ENCODE results near the gene OLIG2. TPM values are rescaled to one million over a fixed set of nuclear protein-coding genes. Genes with fewer than 3 reads are reported as not detected.
A peak's percentile ranks its signal among the peaks of the same experiment; 100 is the strongest.

OLIG2 gene
- total RNA-seq, 1 donor from 2014 or later: not detected

DNA sequence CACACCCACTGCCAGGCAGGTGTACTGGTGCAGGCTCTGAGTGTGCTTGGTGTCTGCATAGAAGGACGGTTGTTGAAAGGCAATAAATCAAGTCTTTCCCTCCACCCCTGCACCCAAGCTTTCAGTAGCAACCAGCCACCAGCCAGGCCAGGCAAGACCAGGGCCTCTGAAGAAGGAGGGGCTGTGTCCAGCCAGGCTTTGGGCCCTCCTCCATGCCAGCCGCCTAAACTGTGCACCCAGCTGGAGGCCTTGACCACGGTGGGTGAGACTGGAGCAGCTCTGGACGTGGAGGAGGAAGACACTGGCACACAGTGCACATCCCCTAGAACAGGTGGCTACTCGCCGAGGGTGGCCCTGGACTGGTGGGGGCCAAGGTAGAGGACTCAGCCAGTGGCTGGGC is 4.9 kb downstream of the OLIG2 start:
- no peak overlapping the region for H3K27ac ChIP-seq
- no peak for ATAC-seq
- no peak for TF ChIP-seq CTCF (IDR thresholded peaks at IDR 0.05)
- intact Hi-C loops (cut with DNase I): no loop called here
- H3K36me3 ChIP-seq: no peaks in the 10 kb centered on the region
- no peak for DNase-seq
- H3K9me3 ChIP-seq: no peaks in the 10 kb centered on the region
- peaks cover 35% of the 10 kb centered on the region for H3K4me1 ChIP-seq
- peaks cover 98% of the 10 kb centered on the region for H3K27me3 ChIP-seq (ENCODE audit: low read depth)
- no peak overlapping the region for H3K4me3 ChIP-seq

DNA sequence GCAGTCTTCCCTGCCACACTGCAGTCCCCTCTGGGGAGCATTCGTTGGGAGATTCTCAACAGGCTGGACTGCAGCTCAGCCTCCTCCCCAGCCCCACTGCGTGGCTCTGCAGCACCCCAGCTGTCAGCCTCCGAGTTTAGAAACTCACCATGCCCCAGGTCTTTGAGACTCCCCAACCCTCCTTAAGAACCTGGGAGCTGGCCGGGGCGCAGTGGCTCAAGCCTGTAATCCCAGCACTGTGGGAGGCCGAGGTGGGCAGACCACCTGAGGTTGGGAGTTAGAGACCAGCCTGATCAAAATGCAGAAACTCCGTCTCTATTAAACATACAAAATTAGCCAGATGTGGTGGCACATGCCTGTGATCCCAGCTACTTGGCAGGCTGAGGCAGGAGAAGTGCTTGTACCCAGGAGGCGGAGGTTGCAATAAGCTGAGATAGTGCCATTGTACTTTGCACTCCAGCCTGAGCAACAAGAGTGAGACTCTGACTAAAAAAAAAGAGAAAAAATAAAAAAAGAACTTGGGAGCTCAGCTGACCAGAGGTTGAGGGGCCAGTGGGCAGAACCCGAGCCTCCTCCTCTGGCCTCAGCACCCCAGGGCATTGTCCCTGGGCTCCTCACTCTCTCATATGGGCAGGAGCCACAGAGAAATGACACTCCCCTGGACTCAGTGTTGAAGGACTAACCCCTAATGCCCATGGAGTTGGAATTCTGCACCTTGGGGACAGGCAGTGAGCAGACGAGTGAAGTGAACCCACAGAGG is 5.6 kb downstream of the OLIG2 start:
- intact Hi-C loops (cut with DNase I): no loop called here
- no peaks in the 10 kb centered on the region for H3K36me3 ChIP-seq
- peaks cover 28% of the 10 kb centered on the region for H3K4me1 ChIP-seq
- no peak overlapping the region for H3K27ac ChIP-seq
- no peak for ATAC-seq
- TF ChIP-seq CTCF (IDR thresholded peaks at IDR 0.05): no peak
- H3K9me3 ChIP-seq: no peaks in the 10 kb centered on the region
- no peak for DNase-seq
- peaks cover 91% of the 10 kb centered on the region for H3K27me3 ChIP-seq (ENCODE audit: low read depth)
- H3K4me3 ChIP-seq: no peak overlapping the region

DNA sequence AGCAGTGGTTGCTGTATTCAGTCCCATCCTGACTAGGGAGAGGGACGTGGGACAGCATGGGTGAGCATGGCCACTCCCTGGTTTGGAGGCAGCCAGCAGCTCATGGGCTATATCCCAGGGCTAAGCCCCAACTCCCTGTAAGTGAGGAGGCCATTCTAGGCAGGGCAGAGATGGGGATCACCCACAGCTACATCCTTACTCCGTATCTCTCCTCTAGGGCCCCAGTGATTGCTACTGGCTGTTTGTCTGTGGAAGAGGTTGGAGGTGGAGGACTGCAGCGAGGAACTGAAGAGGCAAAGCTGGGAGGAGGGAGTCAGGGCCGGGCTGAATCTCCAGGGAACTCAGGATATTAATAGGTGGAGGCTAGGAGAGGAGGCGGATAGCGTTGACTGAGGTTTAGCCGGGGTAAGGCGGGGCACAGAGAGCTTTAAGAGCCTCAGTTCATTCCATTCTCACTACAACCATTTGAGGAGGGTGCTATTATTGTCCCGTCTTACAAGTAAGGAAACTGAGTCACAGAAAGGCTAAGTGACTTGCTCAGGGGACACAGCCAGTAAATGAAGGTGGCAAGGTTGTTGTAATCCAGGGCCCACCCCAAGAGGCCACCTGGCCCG is 6.8 kb downstream of the OLIG2 start:
- H3K4me3 ChIP-seq: no peak overlapping the region
- no peak for TF ChIP-seq CTCF (IDR thresholded peaks at IDR 0.05)
- peaks cover 79% of the 10 kb centered on the region for H3K27me3 ChIP-seq (ENCODE audit: low read depth)
- no peak overlapping the region for H3K27ac ChIP-seq
- no peaks in the 10 kb centered on the region for H3K36me3 ChIP-seq
- no peaks in the 10 kb centered on the region for H3K9me3 ChIP-seq
- DNase-seq: no peak
- H3K4me1 ChIP-seq: peaks cover 21% of the 10 kb centered on the region
- intact Hi-C loops (cut with DNase I): no loop called here
- ATAC-seq: no peak

- ATAC-seq (peak in 1 of 2 donors; percentile 20), DNase-seq (no peak)
- Histone ChIP-seq H3K9me3 (no peaks in the 10 kb centered on the region), H3K27ac (no peak overlapping the region), H3K36me3 (no peaks in the 10 kb centered on the region), H3K4me3 (no peak overlapping the region), H3K27me3 (ENCODE audit: low read depth) (peaks cover 71% of the 10 kb centered on the region), H3K4me1 (peaks cover 15% of the 10 kb centered on the region)
- intact Hi-C loops (cut with DNase I): no loop called here
- TF ChIP-seq CTCF (IDR thresholded peaks at IDR 0.05): no peak
These were observed 7.6 kb downstream of the OLIG2 start for GRCh38 chr21:33033094-33033951.

GRCh38 chr21:33033961-33034413 is 8.3 kb downstream of the OLIG2 start:
- ATAC-seq (no peak), DNase-seq (no peak)
- Histone ChIP-seq H3K4me1 (peaks cover 8% of the 10 kb centered on the region), H3K27ac (no peak overlapping the region), H3K4me3 (no peak overlapping the region), H3K36me3 (no peaks in the 10 kb centered on the region), H3K9me3 (no peaks in the 10 kb centered on the region), H3K27me3 (ENCODE audit: low read depth) (peaks cover 64% of the 10 kb centered on the region)
- no peak for TF ChIP-seq CTCF (IDR thresholded peaks at IDR 0.05)
- intact Hi-C loops (cut with DNase I): no loop called here

All from lower lobe of right lung (tissue), 2 donors.